Measurements from ENCODE around the gene CNTN1.

CNTN1 gene

GRCh38 chr12:40768125-40768864, 76.1 kb downstream of the CNTN1 start:
- in situ Hi-C loops (cut with MboI; ENCODE audit: low sequenced_read_pairs): no loop called here

- in situ Hi-C loops (cut with MboI; ENCODE audit: low sequenced_read_pairs): no loop called here
These were observed 77.6 kb downstream of the CNTN1 start for GRCh38 chr12:40769846-40770245.

- in situ Hi-C loops (cut with MboI; ENCODE audit: low sequenced_read_pairs): no loop called here
These were observed 78.5 kb downstream of the CNTN1 start for GRCh38 chr12:40770781-40771180.

GRCh38 chr12:40775661-40776060, 83.4 kb downstream of the CNTN1 start:
- in situ Hi-C loops (cut with MboI; ENCODE audit: low sequenced_read_pairs): no loop called here

- in situ Hi-C loops (cut with MboI; ENCODE audit: low sequenced_read_pairs): no loop called here
These were observed 91.9 kb downstream of the CNTN1 start for GRCh38 chr12:40784102-40784501.

- in situ Hi-C loops (cut with MboI; ENCODE audit: low sequenced_read_pairs): no loop called here
These were observed 96.0 kb downstream of the CNTN1 start for GRCh38 chr12:40788276-40788675.

GRCh38 chr12:40792792-40793386, 100.7 kb downstream of the CNTN1 start:
- in situ Hi-C loops (cut with MboI; ENCODE audit: low sequenced_read_pairs): no loop called here

- in situ Hi-C loops (cut with MboI; ENCODE audit: low sequenced_read_pairs): no loop called here
These were observed 101.2 kb downstream of the CNTN1 start for GRCh38 chr12:40793471-40793870.

GRCh38 chr12:40794087-40794486, 101.8 kb downstream of the CNTN1 start:
- in situ Hi-C loops (cut with MboI; ENCODE audit: low sequenced_read_pairs): no loop called here

- in situ Hi-C loops (cut with MboI; ENCODE audit: low sequenced_read_pairs): no loop called here
These were observed 108.8 kb downstream of the CNTN1 start for GRCh38 chr12:40801082-40801481.

- in situ Hi-C loops (cut with MboI; ENCODE audit: low sequenced_read_pairs): no loop called here
These were observed 109.6 kb downstream of the CNTN1 start for GRCh38 chr12:40801861-40802260.

- in situ Hi-C loops (cut with MboI; ENCODE audit: low sequenced_read_pairs): no loop called here
These were observed 110.4 kb downstream of the CNTN1 start for GRCh38 chr12:40802656-40803055.

- in situ Hi-C loops (cut with MboI; ENCODE audit: low sequenced_read_pairs): no loop called here
These were observed 127.3 kb downstream of the CNTN1 start for GRCh38 chr12:40819436-40820108.

GRCh38 chr12:40820794-40821484, 128.7 kb downstream of the CNTN1 start:
- in situ Hi-C loops (cut with MboI; ENCODE audit: low sequenced_read_pairs): no loop called here

- in situ Hi-C loops (cut with MboI; ENCODE audit: low sequenced_read_pairs): no loop called here
These were observed 132.9 kb downstream of the CNTN1 start for GRCh38 chr12:40825156-40825555.

- in situ Hi-C loops (cut with MboI; ENCODE audit: low sequenced_read_pairs): no loop called here
These were observed 135.7 kb downstream of the CNTN1 start for GRCh38 chr12:40827683-40828592.

- in situ Hi-C loops (cut with MboI; ENCODE audit: low sequenced_read_pairs): no loop called here
These were observed 136.4 kb downstream of the CNTN1 start for GRCh38 chr12:40828593-40828990.

GRCh38 chr12:40829738-40830144, 137.5 kb downstream of the CNTN1 start:
- in situ Hi-C loops (cut with MboI; ENCODE audit: low sequenced_read_pairs): no loop called here

GRCh38 chr12:40831916-40832315, 139.7 kb downstream of the CNTN1 start:
- in situ Hi-C loops (cut with MboI; ENCODE audit: low sequenced_read_pairs): no loop called here

- in situ Hi-C loops (cut with MboI; ENCODE audit: low sequenced_read_pairs): no loop called here
These were observed 140.4 kb downstream of the CNTN1 start for GRCh38 chr12:40832668-40833067.
